MG63 (cell line): ENCODE results near the gene TSTD2. TPM values are rescaled to one million over a fixed set of nuclear protein-coding genes. Genes with fewer than 3 reads are reported as not detected.
"Not testable (repeated sequence)": the region's sequence is repeated elsewhere in the genome, so short reads cannot be mapped to it uniquely, and the experiment has no call there.

Experiments
- DNase-seq: peaks from one replicate; pipeline ENCODE4 v3.0.0-alpha.2; 2020
- H3K27me3 ChIP-seq: fragments of 250-450 bp; sonication (Bioruptor Pico); 2 replicates; pipeline ENCODE4 v1.5.1; 2020; ENCODE audit warnings: mild to moderate bottlenecking, moderate library complexity
- H3K36me3 ChIP-seq: fragments of 250-450 bp; sonication (Bioruptor Pico); 2 replicates; pipeline ENCODE4 v1.5.1; 2020; ENCODE audit warnings: mild to moderate bottlenecking, moderate library complexity
- H3K4me3 ChIP-seq: fragments of 250-450 bp; sonication (Bioruptor Pico); 2 replicates; pipeline ENCODE4 v1.5.1; 2020; ENCODE audit warnings: mild to moderate bottlenecking, moderate library complexity
- H3K9me3 ChIP-seq: fragments of 250-450 bp; sonication (Bioruptor Pico); 2 replicates; pipeline ENCODE4 v1.5.1; 2020; ENCODE audit warnings: mild to moderate bottlenecking, moderate library complexity
- total RNA-seq: library from RNA; depleted of rRNA; stranded (reverse); fragments of >200 nt; shearing (Covaris generic); gene quantifications from 2 replicates; pipeline ENCODE4 v1.2.3, GENCODE V29; 2014; ENCODE audit warnings: low replicate concordance

Gene TSTD2
- total RNA-seq, 1 experiment from 2014 or later: 12.0 TPM

GRCh38 chr9:97601228-97601898 lies 31.8 kb downstream of the TSTD2 start:
- Histone ChIP-seq H3K27me3 (no peaks in the 10 kb centered on the region), H3K9me3 (no peaks in the 10 kb centered on the region), H3K4me3 (no peak overlapping the region), H3K36me3 (peaks cover 18% of the 10 kb centered on the region)
- no peak for DNase-seq

GRCh38 chr9:97600531-97601227 lies 32.5 kb downstream of the TSTD2 start:
- no peaks in the 10 kb centered on the region for H3K27me3 ChIP-seq
- peaks cover 14% of the 10 kb centered on the region for H3K36me3 ChIP-seq
- no peaks in the 10 kb centered on the region for H3K9me3 ChIP-seq
- DNase-seq: no peak
- no peak overlapping the region for H3K4me3 ChIP-seq

- no peak for DNase-seq
- Histone ChIP-seq H3K9me3 (no peaks in the 10 kb centered on the region), H3K4me3 (no peak overlapping the region), H3K36me3 (peaks cover 10% of the 10 kb centered on the region), H3K27me3 (no peaks in the 10 kb centered on the region)
Observed at GRCh38 chr9:97599314-97599846, 33.8 kb downstream of the TSTD2 start.

- Histone ChIP-seq H3K4me3 (no peak overlapping the region), H3K9me3 (no peaks in the 10 kb centered on the region), H3K27me3 (no peaks in the 10 kb centered on the region), H3K36me3 (peaks cover 6% of the 10 kb centered on the region)
- DNase-seq: peak; percentile 58
Observed at GRCh38 chr9:97598461-97599288, 34.5 kb downstream of the TSTD2 start.

GRCh38 chr9:97596906-97597305 lies 36.3 kb downstream of the TSTD2 start:
- H3K36me3 ChIP-seq: no peaks in the 10 kb centered on the region; the same call in none of the 2 replicates
- no peaks in the 10 kb centered on the region for H3K9me3 ChIP-seq
- H3K27me3 ChIP-seq: no peaks in the 10 kb centered on the region
- DNase-seq: no peak
- no peak overlapping the region for H3K4me3 ChIP-seq

GRCh38 chr9:97594381-97594921 lies 38.7 kb downstream of the TSTD2 start:
- no peak for DNase-seq
- H3K36me3 ChIP-seq: no peaks in the 10 kb centered on the region
- H3K27me3 ChIP-seq: no peaks in the 10 kb centered on the region
- H3K4me3 ChIP-seq: no peak overlapping the region
- H3K9me3 ChIP-seq: no peaks in the 10 kb centered on the region

- H3K9me3 ChIP-seq: no peaks in the 10 kb centered on the region
- DNase-seq: no peak
- H3K27me3 ChIP-seq: no peaks in the 10 kb centered on the region
- no peaks in the 10 kb centered on the region for H3K36me3 ChIP-seq
- no peak overlapping the region for H3K4me3 ChIP-seq
Observed at GRCh38 chr9:97593960-97594359, 39.2 kb downstream of the TSTD2 start.

GRCh38 chr9:97592126-97592525 lies 41.0 kb downstream of the TSTD2 start:
- Histone ChIP-seq H3K36me3 (no peaks in the 10 kb centered on the region), H3K9me3 (no peaks in the 10 kb centered on the region), H3K4me3 (no peak overlapping the region), H3K27me3 (no peaks in the 10 kb centered on the region)
- no peak for DNase-seq

- no peak for DNase-seq
- Histone ChIP-seq H3K27me3 (no peaks in the 10 kb centered on the region), H3K36me3 (no peaks in the 10 kb centered on the region), H3K9me3 (no peaks in the 10 kb centered on the region), H3K4me3 (no peak overlapping the region)
Observed at GRCh38 chr9:97591535-97591934, 41.6 kb downstream of the TSTD2 start.

- H3K27me3 ChIP-seq, DNase-seq, H3K4me3 ChIP-seq, H3K36me3 ChIP-seq, H3K9me3 ChIP-seq: not testable (repeated sequence)
Observed at GRCh38 chr9:97586909-97587308, 46.3 kb downstream of the TSTD2 start.

- not testable (repeated sequence) for H3K9me3 ChIP-seq, H3K27me3 ChIP-seq, DNase-seq, H3K4me3 ChIP-seq, H3K36me3 ChIP-seq
Observed at GRCh38 chr9:97584778-97585177, 48.4 kb downstream of the TSTD2 start.

- H3K9me3 ChIP-seq, DNase-seq, H3K27me3 ChIP-seq, H3K36me3 ChIP-seq, H3K4me3 ChIP-seq: not testable (repeated sequence)
Observed at GRCh38 chr9:97581590-97581989, 51.6 kb downstream of the TSTD2 start.

- Histone ChIP-seq H3K4me3 (no peak overlapping the region), H3K36me3 (no peaks in the 10 kb centered on the region), H3K27me3 (no peaks in the 10 kb centered on the region), H3K9me3 (no peaks in the 10 kb centered on the region)
- DNase-seq: no peak
Observed at GRCh38 chr9:97579914-97580313, 53.3 kb downstream of the TSTD2 start.

GRCh38 chr9:97578846-97579245 lies 54.3 kb downstream of the TSTD2 start:
- H3K36me3 ChIP-seq: no peaks in the 10 kb centered on the region
- H3K4me3 ChIP-seq: no peak overlapping the region
- no peaks in the 10 kb centered on the region for H3K9me3 ChIP-seq
- no peak for DNase-seq
- no peaks in the 10 kb centered on the region for H3K27me3 ChIP-seq

GRCh38 chr9:97577051-97577450 lies 56.1 kb downstream of the TSTD2 start:
- Histone ChIP-seq H3K4me3 (no peak overlapping the region), H3K9me3 (no peaks in the 10 kb centered on the region), H3K27me3 (no peaks in the 10 kb centered on the region), H3K36me3 (no peaks in the 10 kb centered on the region)
- DNase-seq: no peak

GRCh38 chr9:97575673-97576200 lies 57.4 kb downstream of the TSTD2 start:
- no peaks in the 10 kb centered on the region for H3K36me3 ChIP-seq
- no peaks in the 10 kb centered on the region for H3K27me3 ChIP-seq
- no peak for DNase-seq
- no peak overlapping the region for H3K4me3 ChIP-seq
- no peaks in the 10 kb centered on the region for H3K9me3 ChIP-seq
